ENCODE measurements around the gene RTF2.
A peak's percentile ranks its signal among the peaks of the same experiment; 100 is the strongest.

Gene RTF2

GRCh38 chr20:56468316-56469076 lies at the start of gene RTF2:
Gene RTF2, plus strand, starts transcription at chr20:56468627. Its CDS starts 71 bp downstream, at chr20:56468698.
- peak; percentile 86 for FAIRE-seq
- peak; percentile 76 for DNase-seq (ENCODE audit: insufficient read length, low spot score)

- no peak for DNase-seq (ENCODE audit: insufficient read length, low spot score)
- FAIRE-seq: no peak
Observed at GRCh38 chr20:56420028-56420427, 48.4 kb upstream of the RTF2 start.

GRCh38 chr20:56420940-56421688 lies 47.3 kb upstream of the RTF2 start:
- DNase-seq (ENCODE audit: insufficient read length, low spot score) (no peak), FAIRE-seq (no peak)

- no peak for FAIRE-seq
- no peak for DNase-seq (ENCODE audit: insufficient read length, low spot score)
Observed at GRCh38 chr20:56422076-56422823, 46.2 kb upstream of the RTF2 start.

- DNase-seq (ENCODE audit: insufficient read length, low spot score): no peak
- no peak for FAIRE-seq
Observed at GRCh38 chr20:56422824-56423189, 45.6 kb upstream of the RTF2 start.

- no peak for FAIRE-seq
- no peak for DNase-seq (ENCODE audit: insufficient read length, low spot score)
Observed at GRCh38 chr20:56423211-56423610, 45.2 kb upstream of the RTF2 start.

- DNase-seq (ENCODE audit: insufficient read length, low spot score) (no peak), FAIRE-seq (no peak)
Observed at GRCh38 chr20:56423886-56424285, 44.5 kb upstream of the RTF2 start.

GRCh38 chr20:56424931-56425330 lies 43.5 kb upstream of the RTF2 start:
- DNase-seq (ENCODE audit: insufficient read length, low spot score) (no peak), FAIRE-seq (no peak)

GRCh38 chr20:56426026-56426425 lies 42.4 kb upstream of the RTF2 start:
- no peak for DNase-seq (ENCODE audit: insufficient read length, low spot score)
- no peak for FAIRE-seq

GRCh38 chr20:56426926-56427325 lies 41.5 kb upstream of the RTF2 start:
- no peak for FAIRE-seq
- DNase-seq (ENCODE audit: insufficient read length, low spot score): no peak

GRCh38 chr20:56427797-56428196 lies 40.6 kb upstream of the RTF2 start:
- DNase-seq (ENCODE audit: insufficient read length, low spot score) (no peak), FAIRE-seq (no peak)

- FAIRE-seq: no peak
- DNase-seq (ENCODE audit: insufficient read length, low spot score): no peak
Observed at GRCh38 chr20:56428410-56428809, 40.0 kb upstream of the RTF2 start.

GRCh38 chr20:56428881-56429280 lies 39.5 kb upstream of the RTF2 start:
- FAIRE-seq (no peak), DNase-seq (ENCODE audit: insufficient read length, low spot score) (no peak)

GRCh38 chr20:56429502-56429901 lies 38.9 kb upstream of the RTF2 start:
- no peak for FAIRE-seq
- DNase-seq (ENCODE audit: insufficient read length, low spot score): no peak

- DNase-seq (ENCODE audit: insufficient read length, low spot score): no peak
Observed at GRCh38 chr20:56429941-56430340, 38.5 kb upstream of the RTF2 start.

GRCh38 chr20:56430461-56430860 lies 38.0 kb upstream of the RTF2 start:
- no peak for FAIRE-seq

More at GRCh38 chr20:56429941-56430340, 38.5 kb upstream of the RTF2 start:
- FAIRE-seq: peak; percentile 28

GRCh38 chr20:56430957-56431356 lies 37.5 kb upstream of the RTF2 start:
- no peak for FAIRE-seq

More at GRCh38 chr20:56430461-56430860, 38.0 kb upstream of the RTF2 start:
- no peak for DNase-seq (ENCODE audit: insufficient read length, low spot score)

GRCh38 chr20:56431471-56431870 lies 37.0 kb upstream of the RTF2 start:
- DNase-seq (ENCODE audit: insufficient read length, low spot score) (no peak), FAIRE-seq (no peak)

More at GRCh38 chr20:56430957-56431356, 37.5 kb upstream of the RTF2 start:
- no peak for DNase-seq (ENCODE audit: insufficient read length, low spot score)

- FAIRE-seq (no peak), DNase-seq (ENCODE audit: insufficient read length, low spot score) (no peak)
Observed at GRCh38 chr20:56433221-56433879, 35.1 kb upstream of the RTF2 start.

GRCh38 chr20:56433880-56434255 lies 34.6 kb upstream of the RTF2 start:
- no peak for FAIRE-seq
- no peak for DNase-seq (ENCODE audit: insufficient read length, low spot score)
